IMR-90 (cell line): ENCODE data around the gene MEGF6. TPM values are rescaled to one million over a fixed set of nuclear protein-coding genes. Genes with fewer than 3 reads are reported as not detected.

Source experiments
- ATAC-seq: fragments of 200-7000 bp; cut with Tn5 transposase; 2 replicates; pipeline ENCODE4 v1.9.1; 2020; ENCODE audit warnings: low read depth, mild to moderate bottlenecking, moderate library complexity
- BruUV-seq: library from RNA; stranded (reverse); fragments of 400-500 nt; replicated peaks from 2 replicates; lab custom pipeline; 2021; lab: Mats Ljungman, UMichigan
- CTCF ChIA-PET: fragments of 300-600 bp; formaldehyde crosslinking; extraction: SDS; loops from one replicate; lab custom pipeline; 2021; ENCODE audit warnings: antibody characterized with exemption; lab: Yijun Ruan, JAX
- POLR2A ChIA-PET: fragments of 300-600 bp; sonication (Branson Sonifier 250); formaldehyde crosslinking; loops from one replicate; lab custom pipeline; 2022; ENCODE audit warnings: antibody characterized with exemption; ENCODE audit not compliant: unreplicated experiment; lab: Charles Lee
- DNase-seq: peaks from one replicate; pipeline ENCODE4 v3.0.0; 2013
- H2AFZ ChIP-seq: replicated peaks from 2 replicates; pipeline ENCODE3; 2013; ENCODE audit warnings: low read length, mild to moderate bottlenecking; ENCODE audit not compliant: poor library complexity
- H2AK5ac ChIP-seq: 2 replicates; pipeline ENCODE4 v1.6.1; 2013; ENCODE audit warnings: low read depth, low read length, inconsistent platforms
- H2AK9ac ChIP-seq: replicated peaks from 2 replicates; pipeline ENCODE3; 2013; ENCODE audit warnings: mild to moderate bottlenecking, low read depth, low read length, moderate library complexity; ENCODE audit not compliant: poor library complexity
- H2BK120ac ChIP-seq: 2 replicates; pipeline ENCODE4 v1.6.1; 2013; ENCODE audit warnings: low read depth, low read length, inconsistent platforms
- H2BK15ac ChIP-seq: 3 replicates; pipeline ENCODE4 v1.6.1; 2013; ENCODE audit warnings: low read depth, low read length, inconsistent platforms
- H2BK20ac ChIP-seq: 2 replicates; pipeline ENCODE4 v1.6.1; 2013; ENCODE audit warnings: low read depth, mild to moderate bottlenecking, inconsistent platforms, low read length, moderate library complexity
- H2BK5ac ChIP-seq: 2 replicates; pipeline ENCODE4 v1.6.1; 2013; ENCODE audit warnings: mild to moderate bottlenecking, low read depth, low read length, inconsistent platforms; ENCODE audit not compliant: poor library complexity, severe bottlenecking
- H3K14ac ChIP-seq: replicated peaks from 2 replicates; pipeline ENCODE4 v1.6.1; 2013; ENCODE audit warnings: low read depth, low read length, inconsistent platforms
- H3K18ac ChIP-seq: 2 replicates; pipeline ENCODE4 v1.6.1; 2013; ENCODE audit warnings: low read depth, low read length, control low read depth
- H3K23ac ChIP-seq: 2 replicates; pipeline ENCODE4 v1.6.1; 2013; ENCODE audit warnings: low read depth, low read length, inconsistent platforms
- H3K27ac ChIP-seq: 2 replicates; pipeline ENCODE4 v1.5.1; 2013; ENCODE audit warnings: mild to moderate bottlenecking, control low read depth, low read length; ENCODE audit not compliant: insufficient read depth
- H3K27me3 ChIP-seq: 2 replicates; pipeline ENCODE4 v1.6.1; 2013; ENCODE audit warnings: low read length; ENCODE audit not compliant: control insufficient read depth, insufficient read depth
- H3K36me3 ChIP-seq: 2 replicates; pipeline ENCODE4 v1.6.1; 2013; ENCODE audit warnings: low read length, mixed read lengths; ENCODE audit not compliant: control insufficient read depth, insufficient read depth
- H3K4ac ChIP-seq: 2 replicates; pipeline ENCODE4 v1.6.1; 2013; ENCODE audit warnings: low read depth, low read length, inconsistent platforms
- H3K4me1 ChIP-seq: 2 replicates; pipeline ENCODE4 v1.6.1; 2013; ENCODE audit warnings: low read length, mixed read lengths; ENCODE audit not compliant: control insufficient read depth, insufficient read depth
- H3K4me2 ChIP-seq: 2 replicates; pipeline ENCODE4 v1.6.1; 2013; ENCODE audit warnings: low read depth, mild to moderate bottlenecking, control low read depth, low read length, moderate library complexity
- H3K4me3 ChIP-seq: 2 replicates; pipeline ENCODE4 v1.5.1; 2013; ENCODE audit warnings: low read depth, mild to moderate bottlenecking, control low read depth, low read length, moderate library complexity; ENCODE audit not compliant: insufficient read depth
- H3K56ac ChIP-seq: 2 replicates; pipeline ENCODE4 v1.6.1; 2013; ENCODE audit warnings: low read length, inconsistent platforms; ENCODE audit not compliant: insufficient read depth; ENCODE audit errors: extremely low read depth
- H3K79me1 ChIP-seq, 2 experiments: 2 replicates each; pipeline ENCODE4 v1.6.1; 2013; ENCODE audit warnings: low read length in 2 of 2, inconsistent platforms in 1 of 2, low read depth in 1 of 2
- H3K9ac ChIP-seq: 2 replicates; pipeline ENCODE4 v1.6.1; 2013; ENCODE audit warnings: low read depth, low read length, control low read depth
- H3K9me1 ChIP-seq: 2 replicates; pipeline ENCODE4 v1.6.1; 2013; ENCODE audit warnings: low read length, inconsistent platforms; ENCODE audit not compliant: insufficient read depth
- H3K9me3 ChIP-seq: 2 replicates; pipeline ENCODE4 v1.6.1; 2013; ENCODE audit warnings: low read length; ENCODE audit not compliant: control insufficient read depth, insufficient read depth
- H4K20me1 ChIP-seq: 2 replicates; pipeline ENCODE4 v1.6.1; 2013; ENCODE audit warnings: low read length, inconsistent platforms; ENCODE audit not compliant: insufficient read depth
- H4K5ac ChIP-seq: 2 replicates; pipeline ENCODE4 v1.6.1; 2013; ENCODE audit warnings: mild to moderate bottlenecking, low read depth, low read length, control low read depth
- H4K8ac ChIP-seq, 2 experiments: 2 replicates each; pipeline ENCODE4 v1.6.1; 2013; ENCODE audit warnings: low read depth in 2 of 2, low read length in 2 of 2, control low read depth in 1 of 2, inconsistent platforms in 1 of 2
- H4K91ac ChIP-seq: 2 replicates; pipeline ENCODE4 v1.6.1; 2013; ENCODE audit warnings: low read depth, low read length, inconsistent platforms; ENCODE audit not compliant: insufficient read depth
- BHLHE40 ChIP-seq: fragments of 150-350 bp; IDR thresholded peaks from 2 replicates; pipeline ENCODE4 v1.6.1; 2016; ENCODE audit warnings: mild to moderate bottlenecking, low read depth, low read length
- CEBPB ChIP-seq: IDR thresholded peaks from 2 replicates; pipeline ENCODE4 v1.6.1; 2012; ENCODE audit warnings: low read depth, low read length, improper control_type of control experiment
- CHD1 ChIP-seq: IDR thresholded peaks from 2 replicates; pipeline ENCODE4 v1.6.1; 2012; ENCODE audit warnings: low read depth, low read length, improper control_type of control experiment
- MAFK ChIP-seq: IDR thresholded peaks from 2 replicates; pipeline ENCODE4 v1.6.1; 2012; ENCODE audit warnings: low read depth, low read length, improper control_type of control experiment
- MAZ ChIP-seq: IDR thresholded peaks from 2 replicates; pipeline ENCODE4 v1.6.1; 2012; ENCODE audit warnings: low read depth, mild to moderate bottlenecking, low read length, improper control_type of control experiment, moderate library complexity, borderline replicate concordance
- NFE2L2 ChIP-seq: fragments of 150-350 bp; IDR thresholded peaks from 2 replicates; pipeline ENCODE4 v1.6.1; 2016; ENCODE audit warnings: low read depth, mild to moderate bottlenecking, low read length
- POLR2A ChIP-seq: IDR thresholded peaks from 2 replicates; pipeline ENCODE4 v1.6.1; 2012; ENCODE audit warnings: mild to moderate bottlenecking, low read depth, low read length
- RAD21 ChIP-seq: IDR thresholded peaks from 2 replicates; pipeline ENCODE4 v1.6.1; 2012; ENCODE audit warnings: low read length, improper control_type of control experiment
- RCOR1 ChIP-seq: IDR thresholded peaks from 2 replicates; pipeline ENCODE4 v1.6.1; 2012; ENCODE audit warnings: mild to moderate bottlenecking, low read length, improper control_type of control experiment; ENCODE audit not compliant: insufficient replicate concordance
- RFX5 ChIP-seq: IDR thresholded peaks from 2 replicates; pipeline ENCODE4 v1.8.0; 2012; ENCODE audit warnings: low read depth, mild to moderate bottlenecking, low read length, moderate library complexity
- WGBS, 2 experiments: methylation state at CpG; one replicate each; pipeline versions ENCODE4 v1.1.5 to v1.1.7; 2013; ENCODE audit warnings: missing lambda C conversion rate in 2 of 2; ENCODE audit not compliant: insufficient read length in 1 of 2; ENCODE audit errors: extremely low coverage in 2 of 2; 5-methylcytosine and 5-hydroxymethylcytosine counted together
- dilution Hi-C: fragments of 300-500 bp; cut with HindIII; formaldehyde crosslinking; loops from one replicate; pipeline ENCODE4 v1.14.3; 2018; ENCODE audit warnings: low sequenced_read_pairs; ENCODE audit not compliant: unreplicated experiment
- in situ Hi-C: fragments of 300-500 bp; cut with MboI; formaldehyde crosslinking; loops from 3 replicates; pipeline ENCODE4 v1.14.3; 2019; ENCODE audit warnings: low sequenced_read_pairs, inconsistent platforms, mixed read lengths
- intact Hi-C: fragments of 100-400 bp; cut with micrococcal nuclease; formaldehyde crosslinking; loops from 2 replicates; pipeline ENCODE4 v1.10.0; 2022
- polyA plus RNA-seq, 3 experiments: library from polyadenylated mRNA; depleted of rRNA; stranded (reverse); fragments of >200 nt; gene quantifications; 2 replicates each; pipeline ENCODE4 v1.2.3, GENCODE V29; 2012; ENCODE audit warnings: low replicate concordance in 1 of 3
- total RNA-seq: library from RNA; depleted of rRNA; stranded (reverse); fragments of >200 nt; gene quantifications from 2 replicates; pipeline ENCODE4 v1.2.3, GENCODE V29; 2012
- TF ChIP-seq, protein P1 (sequence below): conservative IDR thresholded peaks from 2 replicates; pipeline ENCODE4 v1.5.1; 2012; ENCODE audit warnings: mild to moderate bottlenecking, low read depth, low read length, improper control_type of control experiment
- TF ChIP-seq, protein P2 (sequence below): fragments of 150-350 bp; IDR thresholded peaks from 2 replicates; pipeline ENCODE4 v1.6.1; 2017; ENCODE audit warnings: mild to moderate bottlenecking, antibody characterized with exemption, low read length, low read depth
- TF ChIP-seq, protein P3 (sequence below): fragments of 150-350 bp; IDR thresholded peaks from 2 replicates; pipeline ENCODE4 v1.6.1; 2016; ENCODE audit warnings: low read depth, mild to moderate bottlenecking, low read length, moderate library complexity, borderline replicate concordance

Gene MEGF6
- total and polyA plus RNA-seq, 2 of the 4 experiments (the other 2 are of a cell fraction): 0.72 to 4.1 TPM

DNA sequence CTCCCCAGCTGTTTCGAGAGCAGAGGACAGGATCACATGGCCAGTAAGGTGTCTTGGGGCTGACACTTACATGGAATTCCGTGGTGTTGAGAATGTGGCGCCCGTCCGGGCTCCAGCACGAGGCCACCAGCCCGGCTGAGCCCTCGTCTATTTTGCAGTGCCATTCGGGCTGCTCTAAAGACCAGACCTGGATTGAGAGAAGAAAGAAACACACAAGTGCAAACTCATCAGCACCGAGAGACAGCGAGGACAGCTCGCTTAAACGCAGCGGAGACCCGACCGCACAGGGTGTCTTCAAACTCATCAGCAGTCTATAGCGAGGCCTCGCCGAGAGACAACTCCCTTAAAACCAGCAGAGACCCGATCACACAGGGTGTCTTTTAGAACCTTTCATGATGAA, 35.3 kb upstream of the MEGF6 start:
- intact Hi-C loops: no loop called here
- TF ChIP-seq POLR2A (no peak), MAZ (no peak), RCOR1 (no peak), MAFK (no peak), CHD1 (no peak), BHLHE40 (no peak), RFX5 (no peak), RAD21 (no peak), CEBPB (no peak), NFE2L2 (no peak)
- TF ChIP-seq, protein P1, sequence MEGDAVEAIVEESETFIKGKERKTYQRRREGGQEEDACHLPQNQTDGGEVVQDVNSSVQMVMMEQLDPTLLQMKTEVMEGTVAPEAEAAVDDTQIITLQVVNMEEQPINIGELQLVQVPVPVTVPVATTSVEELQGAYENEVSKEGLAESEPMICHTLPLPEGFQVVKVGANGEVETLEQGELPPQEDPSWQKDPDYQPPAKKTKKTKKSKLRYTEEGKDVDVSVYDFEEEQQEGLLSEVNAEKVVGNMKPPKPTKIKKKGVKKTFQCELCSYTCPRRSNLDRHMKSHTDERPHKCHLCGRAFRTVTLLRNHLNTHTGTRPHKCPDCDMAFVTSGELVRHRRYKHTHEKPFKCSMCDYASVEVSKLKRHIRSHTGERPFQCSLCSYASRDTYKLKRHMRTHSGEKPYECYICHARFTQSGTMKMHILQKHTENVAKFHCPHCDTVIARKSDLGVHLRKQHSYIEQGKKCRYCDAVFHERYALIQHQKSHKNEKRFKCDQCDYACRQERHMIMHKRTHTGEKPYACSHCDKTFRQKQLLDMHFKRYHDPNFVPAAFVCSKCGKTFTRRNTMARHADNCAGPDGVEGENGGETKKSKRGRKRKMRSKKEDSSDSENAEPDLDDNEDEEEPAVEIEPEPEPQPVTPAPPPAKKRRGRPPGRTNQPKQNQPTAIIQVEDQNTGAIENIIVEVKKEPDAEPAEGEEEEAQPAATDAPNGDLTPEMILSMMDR: no peak
- TF ChIP-seq, protein P2, sequence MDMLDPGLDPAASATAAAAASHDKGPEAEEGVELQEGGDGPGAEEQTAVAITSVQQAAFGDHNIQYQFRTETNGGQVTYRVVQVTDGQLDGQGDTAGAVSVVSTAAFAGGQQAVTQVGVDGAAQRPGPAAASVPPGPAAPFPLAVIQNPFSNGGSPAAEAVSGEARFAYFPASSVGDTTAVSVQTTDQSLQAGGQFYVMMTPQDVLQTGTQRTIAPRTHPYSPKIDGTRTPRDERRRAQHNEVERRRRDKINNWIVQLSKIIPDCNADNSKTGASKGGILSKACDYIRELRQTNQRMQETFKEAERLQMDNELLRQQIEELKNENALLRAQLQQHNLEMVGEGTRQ: no peak
- TF ChIP-seq, protein P3, sequence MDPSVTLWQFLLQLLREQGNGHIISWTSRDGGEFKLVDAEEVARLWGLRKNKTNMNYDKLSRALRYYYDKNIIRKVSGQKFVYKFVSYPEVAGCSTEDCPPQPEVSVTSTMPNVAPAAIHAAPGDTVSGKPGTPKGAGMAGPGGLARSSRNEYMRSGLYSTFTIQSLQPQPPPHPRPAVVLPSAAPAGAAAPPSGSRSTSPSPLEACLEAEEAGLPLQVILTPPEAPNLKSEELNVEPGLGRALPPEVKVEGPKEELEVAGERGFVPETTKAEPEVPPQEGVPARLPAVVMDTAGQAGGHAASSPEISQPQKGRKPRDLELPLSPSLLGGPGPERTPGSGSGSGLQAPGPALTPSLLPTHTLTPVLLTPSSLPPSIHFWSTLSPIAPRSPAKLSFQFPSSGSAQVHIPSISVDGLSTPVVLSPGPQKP: no peak

More for the DNA sequence above, 35.3 kb upstream of the MEGF6 start:
- H2AFZ ChIP-seq: no peak overlapping the region
- DNase-seq: no peak
- H3K27ac ChIP-seq: no peak overlapping the region
- ChIA-PET CTCF (no interaction called here), POLR2A (no interaction called here)
- no peak overlapping the region for H2BK15ac ChIP-seq
- WGBS, 2 experiments: 80% methylated on average over 1 of the region's 20 CpGs; no CpG with 5 or more reads in 1 of the 2 experiments
- peaks cover 4 to 10% of the 10 kb centered on the region in 2 experiments for H3K79me1 ChIP-seq
- H3K56ac ChIP-seq: no peak overlapping the region
- no peak overlapping the region for H3K9ac ChIP-seq
- no peak overlapping the region for H2AK5ac ChIP-seq
- H3K9me3 ChIP-seq: no peaks in the 10 kb centered on the region
- no peak overlapping the region for H2BK20ac ChIP-seq
- no peak overlapping the region for H4K5ac ChIP-seq
- H3K18ac ChIP-seq: no peak overlapping the region
- H3K23ac ChIP-seq: no peak overlapping the region
- H3K27me3 ChIP-seq: peaks cover 13% of the 10 kb centered on the region
- H3K4ac ChIP-seq: no peak overlapping the region
- H3K4me3 ChIP-seq: no peak overlapping the region
- no peak overlapping the region for H4K8ac ChIP-seq
- no TSS peak for BruUV-seq
- H3K36me3 ChIP-seq: peaks cover 20% of the 10 kb centered on the region
- H4K91ac ChIP-seq: no peak overlapping the region
- H3K4me2 ChIP-seq: no peak overlapping the region
- H3K4me1 ChIP-seq: no peaks in the 10 kb centered on the region; the same call in 1 of the 2 replicates
- H2BK120ac ChIP-seq: no peak overlapping the region
- H2AK9ac ChIP-seq: no peak overlapping the region
- dilution Hi-C loops (no loop called here), in situ Hi-C loops (no loop called here)
- no peak overlapping the region for H2BK5ac ChIP-seq
- H3K9me1 ChIP-seq: 0 out of 2 replicates have a peak, but pooled peaks cover 3% of the 10 kb centered on the region
- ATAC-seq: no peak
- H3K14ac ChIP-seq: no peak overlapping the region
- H4K20me1 ChIP-seq: no peaks in the 10 kb centered on the region
